ENCODE results near the gene CLCNKA.

Gene CLCNKA

DNA sequence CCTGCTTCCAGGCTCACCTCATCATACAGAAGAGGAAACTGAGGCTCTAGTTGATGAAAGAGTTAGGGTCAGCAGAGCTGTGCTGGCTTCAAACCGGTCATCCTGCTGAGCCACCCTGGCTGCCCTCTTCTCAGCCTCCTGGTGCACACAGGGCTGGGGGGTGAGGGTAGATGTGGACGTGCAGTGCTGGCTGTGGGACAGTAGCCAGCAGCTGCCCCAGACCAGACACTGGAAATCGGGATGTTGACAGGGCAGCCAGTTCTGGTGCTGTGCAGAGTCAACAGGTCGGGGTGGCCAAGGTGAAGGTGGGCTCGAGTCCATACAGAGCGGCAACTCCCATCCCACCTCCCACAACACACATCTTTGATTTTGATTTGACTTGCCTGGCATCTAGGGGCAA lies 1.5 kb upstream of the CLCNKA start:
- TF ChIP-seq, protein P1, sequence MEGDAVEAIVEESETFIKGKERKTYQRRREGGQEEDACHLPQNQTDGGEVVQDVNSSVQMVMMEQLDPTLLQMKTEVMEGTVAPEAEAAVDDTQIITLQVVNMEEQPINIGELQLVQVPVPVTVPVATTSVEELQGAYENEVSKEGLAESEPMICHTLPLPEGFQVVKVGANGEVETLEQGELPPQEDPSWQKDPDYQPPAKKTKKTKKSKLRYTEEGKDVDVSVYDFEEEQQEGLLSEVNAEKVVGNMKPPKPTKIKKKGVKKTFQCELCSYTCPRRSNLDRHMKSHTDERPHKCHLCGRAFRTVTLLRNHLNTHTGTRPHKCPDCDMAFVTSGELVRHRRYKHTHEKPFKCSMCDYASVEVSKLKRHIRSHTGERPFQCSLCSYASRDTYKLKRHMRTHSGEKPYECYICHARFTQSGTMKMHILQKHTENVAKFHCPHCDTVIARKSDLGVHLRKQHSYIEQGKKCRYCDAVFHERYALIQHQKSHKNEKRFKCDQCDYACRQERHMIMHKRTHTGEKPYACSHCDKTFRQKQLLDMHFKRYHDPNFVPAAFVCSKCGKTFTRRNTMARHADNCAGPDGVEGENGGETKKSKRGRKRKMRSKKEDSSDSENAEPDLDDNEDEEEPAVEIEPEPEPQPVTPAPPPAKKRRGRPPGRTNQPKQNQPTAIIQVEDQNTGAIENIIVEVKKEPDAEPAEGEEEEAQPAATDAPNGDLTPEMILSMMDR (IDR thresholded peaks at IDR 0.05), result no peak

GRCh38 chr1:16022393-16022792 lies 557 bp downstream of the CLCNKA start:
- TF ChIP-seq, protein P1 (IDR thresholded peaks at IDR 0.05), result no peak

DNA sequence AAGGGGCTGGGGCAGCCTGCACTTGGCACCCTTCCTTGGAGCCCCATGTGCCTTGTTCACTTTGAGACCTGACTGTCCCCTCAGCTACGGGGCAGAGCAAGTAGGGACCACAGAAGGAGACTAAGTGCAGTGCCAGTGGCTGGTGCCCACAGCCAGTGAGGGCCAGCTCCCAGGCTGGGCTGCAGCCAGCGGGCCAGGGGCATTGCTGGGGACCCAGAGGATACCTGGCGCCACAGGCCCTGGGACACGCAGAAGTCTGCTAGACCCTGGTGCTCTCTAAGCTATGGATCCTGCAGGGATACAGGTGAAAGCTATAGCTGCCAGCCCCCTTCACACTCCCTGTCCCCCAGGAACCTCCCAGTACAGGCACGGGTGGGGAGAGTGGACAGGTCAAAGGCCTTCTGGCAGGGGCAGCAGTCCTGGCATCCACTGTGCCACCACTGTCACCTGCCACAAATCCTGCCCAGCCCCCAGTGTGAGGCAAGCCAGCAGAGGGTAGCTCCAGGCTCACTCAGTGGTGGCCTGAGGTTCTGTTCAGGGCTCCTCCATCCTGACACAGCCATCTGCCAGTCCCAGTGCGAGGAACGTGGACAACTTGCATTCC lies 1.3 kb downstream of the CLCNKA start:
- TF ChIP-seq, protein P1 (IDR thresholded peaks at IDR 0.05), result no peak

DNA sequence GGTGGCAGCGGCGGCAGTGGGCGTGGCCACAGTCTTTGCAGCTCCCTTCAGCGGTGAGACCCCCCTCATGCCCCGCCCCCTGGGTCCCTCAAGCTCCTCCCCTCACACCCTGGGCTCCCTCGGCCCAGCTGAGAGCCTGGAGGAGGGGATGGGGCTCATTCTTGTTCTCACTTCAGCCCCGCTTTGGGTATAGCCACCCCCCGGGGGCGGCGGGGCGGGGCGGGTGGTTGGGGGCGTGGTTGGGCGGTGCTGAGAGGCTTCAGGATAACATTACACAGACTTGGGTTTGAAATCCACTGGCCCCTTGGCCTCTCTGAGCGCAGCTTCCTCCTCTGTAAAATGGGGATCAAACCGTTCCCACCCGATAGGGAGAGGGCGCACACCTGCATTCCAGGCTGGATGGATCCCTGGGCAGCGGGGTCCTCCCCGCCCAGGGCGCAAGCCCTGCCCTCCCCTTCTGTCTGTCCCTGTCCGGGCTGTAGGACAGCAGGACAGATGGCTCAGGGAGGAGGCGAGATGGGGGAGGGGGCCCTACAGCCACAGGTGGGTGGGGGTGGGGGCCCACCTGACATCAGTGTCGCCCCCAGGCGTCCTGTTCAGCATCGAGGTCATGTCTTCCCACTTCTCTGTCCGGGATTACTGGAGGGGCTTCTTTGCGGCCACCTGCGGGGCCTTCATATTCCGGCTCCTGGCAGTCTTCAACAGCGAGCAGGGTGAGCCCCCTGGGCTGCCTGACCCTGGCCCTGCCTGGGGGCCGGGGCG lies 5.1 kb downstream of the CLCNKA start:
- TF ChIP-seq, protein P1 (IDR thresholded peaks at IDR 0.05), result no peak

DNA sequence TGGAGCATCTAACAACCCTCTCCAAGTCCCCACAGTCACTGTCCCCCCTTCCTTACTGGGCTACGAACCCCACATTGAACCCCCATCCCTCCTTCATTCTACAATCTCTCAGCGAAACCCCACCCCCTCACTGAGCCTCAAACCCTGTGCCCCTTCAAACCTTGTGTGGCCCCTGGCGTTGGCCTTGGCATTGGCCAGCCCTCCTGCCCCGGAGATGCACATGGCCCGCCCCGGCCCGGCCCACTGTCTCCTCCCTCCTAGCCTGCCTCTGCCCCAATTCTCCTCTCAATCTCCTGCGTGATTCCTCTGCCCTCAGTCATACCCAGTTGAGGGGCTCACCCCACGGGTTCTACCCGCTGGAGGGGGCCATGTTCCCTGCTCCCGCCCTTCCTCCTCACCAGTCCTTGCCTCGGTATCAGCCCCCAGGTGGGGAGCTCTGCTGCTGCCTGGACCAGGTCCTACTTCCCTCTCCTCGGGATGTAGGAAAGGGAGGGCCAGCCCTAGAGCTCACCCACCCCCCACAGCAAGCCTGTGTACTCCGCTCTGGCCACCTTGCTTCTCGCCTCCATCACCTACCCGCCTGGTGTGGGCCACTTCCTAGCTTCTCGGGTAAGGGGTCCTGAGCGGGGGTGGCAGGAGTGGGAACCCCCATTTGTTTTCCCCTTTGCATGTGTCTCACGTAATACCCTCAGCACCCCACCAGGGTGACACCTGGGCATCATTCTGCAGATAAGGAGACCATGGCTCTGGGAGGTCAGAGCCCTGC lies 6.6 kb downstream of the CLCNKA start:
- TF ChIP-seq, protein P1 (IDR thresholded peaks at IDR 0.05), result no peak

- TF ChIP-seq, protein P1 (IDR thresholded peaks at IDR 0.05), result no peak
These were observed 7.5 kb downstream of the CLCNKA start for GRCh38 chr1:16029288-16029687.

- TF ChIP-seq, protein P1 (IDR thresholded peaks at IDR 0.05), result no peak
These were observed 9.7 kb downstream of the CLCNKA start for GRCh38 chr1:16031551-16031950.

All from LNCAP (cell line).